ENCODE data around the gene CNTN1. TPM values are rescaled to one million over a fixed set of nuclear protein-coding genes. Genes with fewer than 3 reads are reported as not detected.

Gene CNTN1
- total and polyA plus RNA-seq, 2 donors (not counting 1 experiment from before 2014, with no cell fraction given): not detected

- Histone ChIP-seq H2AFZ (ENCODE audit: insufficient read depth, low read depth, low read length, poor library complexity, severe bottlenecking) (no peak overlapping the region), H3K4me1 (ENCODE audit: control insufficient read depth in 2 of 2, insufficient read depth in 2 of 2, low read length in 2 of 2) (no peaks in the 10 kb centered on the region), H3K4me3 (ENCODE audit: control extremely low read depth in 1 of 5, extremely low read depth in 1 of 5, insufficient read depth in 1 of 5, low read depth in 2 of 5, low read length in 4 of 5) (no peak overlapping the region), H3K9me3 (ENCODE audit: control extremely low read depth in 1 of 3, control insufficient read depth in 2 of 3, insufficient read depth in 1 of 3, low read length in 2 of 3) (peaks cover 0 to 5% (median 0%) of the 10 kb centered on the region in 3 donors), H3K27me3 (replicated peaks in 1 of 4; ENCODE audit: control extremely low read depth in 1 of 4, control insufficient read depth in 3 of 4, insufficient read depth in 4 of 4, low read length in 3 of 4) (no peaks in the 10 kb centered on the region), H3K36me3 (replicated peaks in 1 of 2; ENCODE audit: control extremely low read depth in 1 of 2, control insufficient read depth in 1 of 2, extremely low read depth in 1 of 2, insufficient read depth in 2 of 2, low read length in 1 of 2) (no peaks in the 10 kb centered on the region), H3K79me2 (ENCODE audit: control insufficient read depth, insufficient read depth, low read length) (no peaks in the 10 kb centered on the region), H3K4me2 (replicated peaks; ENCODE audit: low read depth, low read length, poor library complexity, severe bottlenecking) (no peak overlapping the region), H3K9ac (ENCODE audit: low read length) (no peak overlapping the region), H3K27ac (ENCODE audit: low read length in 2 of 2) (no peak overlapping the region), H4K20me1 (ENCODE audit: control insufficient read depth, insufficient read depth, low read length, poor library complexity, severe bottlenecking) (no peaks in the 10 kb centered on the region)
- TF ChIP-seq CTCF (IDR thresholded peaks at IDR 0.05) (no peak), EZH2 (IDR thresholded peaks at IDR 0.05; ENCODE audit: borderline replicate concordance, insufficient read depth, low read depth, low read length, poor library complexity, severe bottlenecking) (no peak)
- Mint-ChIP-seq H3K4me3 (no peak overlapping the region), H3K27ac (no peak overlapping the region), H3K9me3 (ENCODE audit: insufficient read depth) (no peaks in the 10 kb centered on the region), H3K4me1 (no peaks in the 10 kb centered on the region), H3K27me3 (no peaks in the 10 kb centered on the region)
- ATAC-seq (ENCODE audit: low read depth) (no peak), DNase-seq (no peak)
- POLR2A ChIA-PET: no interaction called here
- no CpG with 5 or more reads among the region's 3 CpGs for WGBS (ENCODE audit: insufficient coverage)
- intact Hi-C loops (cut with micrococcal nuclease): no loop called here
- CTCF ChIA-PET: no interaction called here
Measured at GRCh38 chr12:40843495-40843894, 151.3 kb downstream of the CNTN1 start.

GRCh38 chr12:40853221-40853620 lies 161.0 kb downstream of the CNTN1 start:
- no peak overlapping the region for H3K4me3 ChIP-seq (ENCODE audit: control extremely low read depth in 1 of 5, extremely low read depth in 1 of 5, insufficient read depth in 1 of 5, low read depth in 2 of 5, low read length in 4 of 5)
- H3K4me1 Mint-ChIP-seq: no peaks in the 10 kb centered on the region
- no peaks in the 10 kb centered on the region for H3K36me3 ChIP-seq (replicated peaks in 1 of 2; ENCODE audit: control extremely low read depth in 1 of 2, control insufficient read depth in 1 of 2, extremely low read depth in 1 of 2, insufficient read depth in 2 of 2, low read length in 1 of 2)
- ChIA-PET POLR2A (no interaction called here), CTCF (no interaction called here)
- no peaks in the 10 kb centered on the region for H4K20me1 ChIP-seq (ENCODE audit: control insufficient read depth, insufficient read depth, low read length, poor library complexity, severe bottlenecking)
- no peak overlapping the region for H2AFZ ChIP-seq (ENCODE audit: insufficient read depth, low read depth, low read length, poor library complexity, severe bottlenecking)
- DNase-seq (no peak), ATAC-seq (ENCODE audit: low read depth) (no peak)
- no peak for TF ChIP-seq EZH2 (IDR thresholded peaks at IDR 0.05; ENCODE audit: borderline replicate concordance, insufficient read depth, low read depth, low read length, poor library complexity, severe bottlenecking)
- TF ChIP-seq CTCF (IDR thresholded peaks at IDR 0.05): no peak
- no peak overlapping the region for H3K27ac ChIP-seq (ENCODE audit: low read length in 2 of 2)
- no peaks in the 10 kb centered on the region for H3K9me3 Mint-ChIP-seq (ENCODE audit: insufficient read depth)
- no peak overlapping the region for H3K9ac ChIP-seq (ENCODE audit: low read length)
- H3K4me1 ChIP-seq (ENCODE audit: control insufficient read depth in 2 of 2, insufficient read depth in 2 of 2, low read length in 2 of 2): no peaks in the 10 kb centered on the region
- H3K9me3 ChIP-seq (ENCODE audit: control extremely low read depth in 1 of 3, control insufficient read depth in 2 of 3, insufficient read depth in 1 of 3, low read length in 2 of 3): no peaks in the 10 kb centered on the region
- H3K4me2 ChIP-seq (replicated peaks; ENCODE audit: low read depth, low read length, poor library complexity, severe bottlenecking): no peak overlapping the region
- intact Hi-C loops (cut with micrococcal nuclease): no loop called here
- H3K79me2 ChIP-seq (ENCODE audit: control insufficient read depth, insufficient read depth, low read length): no peaks in the 10 kb centered on the region
- peaks cover 4% of the 10 kb centered on the region for H3K27me3 Mint-ChIP-seq
- no peaks in the 10 kb centered on the region for H3K27me3 ChIP-seq (replicated peaks in 1 of 4; ENCODE audit: control extremely low read depth in 1 of 4, control insufficient read depth in 3 of 4, insufficient read depth in 4 of 4, low read length in 3 of 4)
- H3K4me3 Mint-ChIP-seq: no peak overlapping the region
- no peak overlapping the region for H3K27ac Mint-ChIP-seq
- WGBS (ENCODE audit: insufficient coverage): no CpG with 5 or more reads among the region's 1 CpG
